Measurements from ENCODE around the gene AVPR1B. TPM values are rescaled to one million over a fixed set of nuclear protein-coding genes. Genes with fewer than 3 reads are reported as not detected.
A peak's percentile ranks its signal among the peaks of the same experiment; 100 is the strongest.

Gene AVPR1B
- not detected in 2 replicates for total RNA-seq

- TF ChIP-seq CTCF (IDR thresholded peaks at IDR 0.05; ENCODE audit: insufficient read depth, low read depth, low read length) = no peak
- peak; percentile 18 for DNase-seq (ENCODE audit: low read depth)
- H3K4me3 ChIP-seq (ENCODE audit: low read depth, low read length) = peak within 1 kb of the TSS; percentile 9
Observed at GRCh38 chr1:206117151-206117948, at the start of gene AVPR1B. Gene AVPR1B (minus strand): TSS chr1:206117388. CDS start chr1:206116890, 498 bp downstream.

GRCh38 chr1:206145771-206146290 lies 28.6 kb upstream of the AVPR1B start:
- no peak overlapping the region for H3K4me3 ChIP-seq (ENCODE audit: low read depth, low read length)
- DNase-seq (ENCODE audit: low read depth) = no peak
- no peak for TF ChIP-seq CTCF (IDR thresholded peaks at IDR 0.05; ENCODE audit: insufficient read depth, low read depth, low read length)

GRCh38 chr1:206144605-206145004 lies 27.4 kb upstream of the AVPR1B start:
- no peak for TF ChIP-seq CTCF (IDR thresholded peaks at IDR 0.05; ENCODE audit: insufficient read depth, low read depth, low read length)
- no peak overlapping the region for H3K4me3 ChIP-seq (ENCODE audit: low read depth, low read length)
- no peak for DNase-seq (ENCODE audit: low read depth)

GRCh38 chr1:206143537-206144172 lies 26.5 kb upstream of the AVPR1B start:
- DNase-seq (ENCODE audit: low read depth) = no peak
- TF ChIP-seq CTCF (IDR thresholded peaks at IDR 0.05; ENCODE audit: insufficient read depth, low read depth, low read length) = no peak
- H3K4me3 ChIP-seq (ENCODE audit: low read depth, low read length) = no peak overlapping the region

- TF ChIP-seq CTCF (IDR thresholded peaks at IDR 0.05; ENCODE audit: insufficient read depth, low read depth, low read length) = no peak
- H3K4me3 ChIP-seq (ENCODE audit: low read depth, low read length) = no peak overlapping the region
- no peak for DNase-seq (ENCODE audit: low read depth)
Observed at GRCh38 chr1:206142770-206143169, 25.6 kb upstream of the AVPR1B start.

- no peak overlapping the region for H3K4me3 ChIP-seq (ENCODE audit: low read depth, low read length)
Observed at GRCh38 chr1:206142011-206142410, 24.8 kb upstream of the AVPR1B start.

More at GRCh38 chr1:206142011-206142410, 24.8 kb upstream of the AVPR1B start:
- no peak for TF ChIP-seq CTCF (IDR thresholded peaks at IDR 0.05; ENCODE audit: insufficient read depth, low read depth, low read length)
- DNase-seq (ENCODE audit: low read depth) = no peak
